ENCODE measurements around the gene HSD17B2. TPM values are rescaled to one million over a fixed set of nuclear protein-coding genes. Genes with fewer than 3 reads are reported as not detected.

The HSD17B2 gene
- total and polyA plus RNA-seq, 2 of the 4 experiments (the other 2 are of a cell fraction) = 0.12 to 0.18 TPM

GRCh38 chr16:82081264-82081663, 46.2 kb downstream of the HSD17B2 start:
- no peak overlapping the region for H3K4ac ChIP-seq (ENCODE audit: low read depth, low read length)
- no peak overlapping the region for H3K27ac ChIP-seq (ENCODE audit: insufficient read depth, low read length)
- H3K14ac ChIP-seq (replicated peaks; ENCODE audit: low read depth, low read length) = no peak overlapping the region
- no peak overlapping the region for H2AK9ac ChIP-seq (replicated peaks; ENCODE audit: low read depth, low read length, poor library complexity)
- no peak overlapping the region for H4K91ac ChIP-seq (ENCODE audit: insufficient read depth, low read depth, low read length)
- no peak overlapping the region for H3K23ac ChIP-seq (ENCODE audit: low read depth, low read length)
- no peaks in the 10 kb centered on the region for H3K36me3 ChIP-seq (ENCODE audit: control insufficient read depth, insufficient read depth, low read length)
- no peak overlapping the region for H2BK120ac ChIP-seq (ENCODE audit: low read depth, low read length)
- no peak for DNase-seq
- H3K56ac ChIP-seq (ENCODE audit: extremely low read depth, insufficient read depth, low read length) = no peak overlapping the region
- no peak overlapping the region for H3K9ac ChIP-seq (ENCODE audit: low read depth, low read length)
- POLR2A ChIA-PET (ENCODE audit: unreplicated experiment) = no interaction called here
- H4K5ac ChIP-seq (ENCODE audit: low read depth, low read length) = no peak overlapping the region
- ATAC-seq (ENCODE audit: low read depth) = no peak
- H3K27me3 ChIP-seq (ENCODE audit: control insufficient read depth, insufficient read depth, low read length) = no peaks in the 10 kb centered on the region
- H3K79me1 ChIP-seq (ENCODE audit: low read depth in 1 of 2, low read length in 2 of 2) = no peaks in the 10 kb centered on the region
- CTCF ChIA-PET = no interaction called here
- TF ChIP-seq RFX5 (IDR thresholded peaks at IDR 0.05; ENCODE audit: low read depth, low read length) (no peak), POLR2A (IDR thresholded peaks at IDR 0.05; ENCODE audit: low read depth, low read length) (no peak), CHD1 (IDR thresholded peaks at IDR 0.05; ENCODE audit: low read depth, low read length) (no peak), FOS (IDR thresholded peaks at IDR 0.05; ENCODE audit: low read depth, low read length) (no peak), USF2 (IDR thresholded peaks at IDR 0.05; ENCODE audit: low read depth, low read length) (no peak), MAFK (IDR thresholded peaks at IDR 0.05; ENCODE audit: low read depth, low read length) (no peak), ELK1 (IDR thresholded peaks at IDR 0.05; ENCODE audit: borderline replicate concordance, low read depth, low read length) (no peak), BHLHE40 (IDR thresholded peaks at IDR 0.05; ENCODE audit: low read depth, low read length) (no peak), MXI1 (IDR thresholded peaks at IDR 0.05; ENCODE audit: borderline replicate concordance, low read depth, low read length) (no peak), RAD21 (IDR thresholded peaks at IDR 0.05; ENCODE audit: low read length) (no peak)
- H3K18ac ChIP-seq (ENCODE audit: low read depth, low read length) = no peak overlapping the region
- no peak overlapping the region for H2BK20ac ChIP-seq (ENCODE audit: low read depth, low read length)
- in situ Hi-C loops (cut with MboI; ENCODE audit: low sequenced_read_pairs) = no loop called here
- no peak overlapping the region for H4K8ac ChIP-seq (ENCODE audit: low read depth in 2 of 2, low read length in 2 of 2)
- WGBS, 2 experiments (ENCODE audit: extremely low coverage in 2 of 2, insufficient read length in 1 of 2) = 29% methylated on average over 1 of the region's 3 CpGs; no CpG with 5 or more reads in 1 of the 2 experiments
- peak overlapping the region; percentile 46; the same call in 1 of the 2 replicates for H2AK5ac ChIP-seq (ENCODE audit: low read depth, low read length)
- H2BK15ac ChIP-seq (ENCODE audit: low read depth, low read length) = no peak overlapping the region
- no peaks in the 10 kb centered on the region for H4K20me1 ChIP-seq (ENCODE audit: insufficient read depth, low read length)
- no peak overlapping the region for H2AFZ ChIP-seq (replicated peaks; ENCODE audit: low read length, poor library complexity)
- H2BK5ac ChIP-seq (ENCODE audit: low read depth, low read length, poor library complexity, severe bottlenecking) = no peak overlapping the region
- no peak overlapping the region for H3K4me2 ChIP-seq (ENCODE audit: low read depth, low read length)
- peaks cover 6% of the 10 kb centered on the region; the same call in 1 of the 2 replicates for H3K9me3 ChIP-seq (ENCODE audit: control insufficient read depth, insufficient read depth, low read length)
- no TSS peak for BruUV-seq (replicated peaks)
- dilution Hi-C loops (cut with HindIII; ENCODE audit: low sequenced_read_pairs, unreplicated experiment) = no loop called here
- peaks cover 7% of the 10 kb centered on the region for H3K4me1 ChIP-seq (ENCODE audit: control insufficient read depth, insufficient read depth, low read length)
- no peak overlapping the region for H3K4me3 ChIP-seq (ENCODE audit: insufficient read depth, low read depth, low read length)
- no peaks in the 10 kb centered on the region; the same call in 1 of the 2 replicates for H3K9me1 ChIP-seq (ENCODE audit: insufficient read depth, low read length)
- intact Hi-C loops (cut with micrococcal nuclease) = no loop called here

All from IMR-90 (cell line).